T-helper 22 cell (primary cell): Measurements from ENCODE around the gene NOS1.

Experiments used
- DNase-seq: peaks from one replicate; pipeline ENCODE4 v3.0.0-alpha.2; 2020; ENCODE audit warnings: low read depth

The NOS1 gene

DNA sequence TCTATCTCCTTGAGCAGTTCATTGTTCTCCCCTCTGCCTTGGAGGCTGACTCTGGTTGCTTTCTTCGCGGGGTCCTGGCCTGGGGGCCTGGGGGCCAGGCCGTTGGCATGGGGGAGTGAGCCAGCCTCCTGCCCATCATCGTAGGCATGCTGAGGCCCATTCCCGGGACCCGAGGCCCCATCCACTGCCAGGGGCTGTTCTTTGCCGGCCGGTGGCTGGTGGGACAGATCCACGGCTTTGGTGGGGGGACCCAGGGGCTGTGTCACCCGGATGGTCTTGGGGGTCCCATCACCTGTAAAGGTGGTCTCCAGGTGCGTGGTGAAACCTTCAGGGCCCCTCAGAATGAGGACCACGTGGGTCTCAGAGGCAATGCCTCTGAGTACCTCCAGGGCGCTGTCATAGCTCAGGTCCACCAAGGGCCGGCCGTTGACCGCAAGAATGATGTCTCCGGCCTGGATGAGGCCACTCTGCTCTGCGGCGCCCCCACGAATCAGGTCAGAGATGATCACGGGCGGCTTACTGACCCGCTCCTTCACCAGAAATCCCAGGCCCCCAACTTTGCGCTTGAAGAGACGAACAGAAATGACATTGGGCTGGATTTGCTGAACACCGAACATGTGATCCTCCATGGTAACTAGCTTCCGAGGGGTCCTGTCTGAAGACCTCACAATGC lies 30.8 kb downstream of the NOS1 start:
- no peak for DNase-seq

DNA sequence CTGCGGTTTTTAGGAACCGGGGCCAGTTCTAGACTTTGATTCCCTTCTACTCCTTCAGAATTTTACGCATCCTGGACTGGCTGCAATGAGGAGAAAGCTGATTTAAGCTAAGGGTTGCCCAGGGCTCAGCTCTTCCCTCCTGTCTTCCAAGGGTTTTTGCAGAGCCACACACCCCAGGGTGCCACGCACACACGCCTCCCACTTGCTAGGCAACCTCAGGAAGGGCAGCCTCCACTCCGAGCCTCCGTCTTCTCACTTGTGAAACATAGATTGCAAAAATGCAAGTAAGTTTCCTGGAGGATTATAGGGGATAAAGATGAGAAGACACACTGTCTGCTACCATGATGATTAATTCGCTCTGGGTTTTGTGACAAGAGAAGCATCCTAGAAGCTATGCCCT lies 31.7 kb downstream of the NOS1 start:
- no peak for DNase-seq

DNA sequence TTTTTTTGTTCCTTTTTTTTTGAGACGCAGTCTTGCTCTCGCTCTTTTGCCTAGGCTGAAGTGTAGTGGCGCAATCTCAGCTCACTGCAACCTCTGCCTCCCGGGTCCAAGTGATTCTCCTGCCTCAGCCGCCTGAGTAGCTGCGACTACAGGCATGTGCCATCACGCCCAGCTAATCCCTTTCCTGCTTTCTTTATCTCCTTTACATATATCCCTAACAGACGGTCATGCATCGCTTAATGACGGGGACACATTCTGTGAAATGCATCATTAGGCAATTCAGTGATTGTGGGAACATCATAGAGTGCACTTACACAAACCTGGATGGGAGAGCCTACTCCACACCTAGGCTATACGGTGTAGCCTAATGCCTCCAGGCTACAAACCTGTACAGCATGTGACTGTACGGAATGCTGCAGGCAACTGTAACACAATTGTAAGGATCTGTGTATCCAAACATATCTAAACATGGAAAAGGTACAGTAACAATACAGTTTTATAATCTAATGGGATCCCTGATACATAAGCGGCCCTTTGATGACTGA lies 32.8 kb downstream of the NOS1 start:
- no peak for DNase-seq

- no peak for DNase-seq
These were observed 39.0 kb downstream of the NOS1 start for GRCh38 chr12:117322428-117322827.

DNA sequence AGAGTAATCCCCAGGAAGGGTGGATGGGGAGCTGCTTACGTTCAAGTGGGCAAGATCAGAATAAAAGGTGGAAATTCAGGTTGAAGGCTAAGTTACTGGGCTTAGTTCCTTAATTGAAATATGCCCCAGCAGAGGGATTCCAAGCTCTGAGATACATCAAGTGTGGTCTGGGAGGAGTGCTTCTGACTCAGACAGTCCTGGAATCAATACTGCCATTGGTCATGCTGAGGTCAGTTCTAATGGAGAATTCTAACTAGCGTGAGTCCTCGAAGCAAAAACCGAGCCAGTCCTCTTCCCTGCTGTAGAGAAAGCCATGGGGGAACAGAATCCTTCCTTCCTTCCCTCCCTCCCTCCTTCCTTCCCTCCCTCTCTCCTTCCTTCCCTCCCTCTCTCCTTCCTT lies 39.9 kb downstream of the NOS1 start:
- no peak for DNase-seq

DNA sequence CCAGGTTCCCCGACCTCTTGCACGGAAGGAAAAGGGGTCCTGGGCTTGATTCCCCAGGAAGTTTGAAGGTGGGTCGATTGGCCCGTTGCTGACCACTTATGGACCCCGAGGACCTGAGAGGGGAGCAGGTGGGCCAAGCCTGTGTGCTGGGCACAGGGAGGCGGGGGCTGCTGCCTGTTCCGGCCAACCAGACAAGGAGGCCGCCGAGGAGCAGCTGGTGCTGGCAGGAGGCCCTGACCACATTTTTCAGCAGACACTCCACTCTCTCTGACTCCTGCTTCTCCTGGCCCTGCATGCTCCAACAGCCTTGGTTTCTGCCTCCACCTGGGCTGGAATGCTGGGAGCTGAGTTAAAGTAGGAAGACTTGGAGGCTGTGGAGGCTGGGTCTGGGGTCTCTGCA lies 42.8 kb downstream of the NOS1 start:
- no peak for DNase-seq

GRCh38 chr12:117316336-117316735 lies 45.1 kb downstream of the NOS1 start:
- DNase-seq: no peak

DNA sequence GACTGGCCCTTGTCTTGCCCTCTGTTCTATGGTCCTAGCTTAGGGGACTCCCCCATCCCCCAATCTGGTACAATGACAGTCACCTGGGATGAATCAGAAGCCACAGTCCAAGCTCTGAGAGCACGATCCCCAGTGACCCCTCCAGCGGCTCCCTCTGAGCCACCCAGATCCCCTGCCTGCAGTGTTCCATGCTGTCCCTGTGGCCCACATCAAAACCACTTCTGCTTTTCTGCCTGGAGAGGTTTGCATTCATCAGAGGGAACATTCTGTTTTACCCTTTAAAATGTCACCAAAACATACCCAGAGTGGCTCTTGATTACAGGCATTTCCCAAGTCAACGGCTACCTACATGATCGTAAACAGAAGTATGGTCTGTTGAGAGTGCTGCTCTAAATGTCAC lies 47.5 kb downstream of the NOS1 start:
- no peak for DNase-seq

DNA sequence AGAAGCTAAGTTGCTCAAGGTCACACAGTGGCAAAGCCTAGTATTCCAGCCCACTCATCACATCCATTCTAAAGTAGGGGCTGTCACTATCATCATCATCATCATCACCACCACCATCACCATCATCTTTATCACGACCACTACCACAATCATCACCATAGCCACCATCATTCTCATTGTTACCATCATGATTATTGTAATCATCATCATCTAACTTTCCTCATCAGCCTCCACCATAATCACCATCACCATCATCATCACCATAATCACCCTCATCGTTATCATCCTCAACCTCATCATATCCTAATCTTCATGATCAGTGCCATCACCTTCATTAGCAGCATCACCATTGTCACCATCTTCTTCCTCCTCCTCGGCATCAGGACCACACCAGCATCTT lies 48.7 kb downstream of the NOS1 start:
- no peak for DNase-seq

- DNase-seq: no peak
These were observed 52.0 kb downstream of the NOS1 start for GRCh38 chr12:117309276-117309925.

GRCh38 chr12:117300174-117300573 lies 61.3 kb downstream of the NOS1 start:
- no peak for DNase-seq

DNA sequence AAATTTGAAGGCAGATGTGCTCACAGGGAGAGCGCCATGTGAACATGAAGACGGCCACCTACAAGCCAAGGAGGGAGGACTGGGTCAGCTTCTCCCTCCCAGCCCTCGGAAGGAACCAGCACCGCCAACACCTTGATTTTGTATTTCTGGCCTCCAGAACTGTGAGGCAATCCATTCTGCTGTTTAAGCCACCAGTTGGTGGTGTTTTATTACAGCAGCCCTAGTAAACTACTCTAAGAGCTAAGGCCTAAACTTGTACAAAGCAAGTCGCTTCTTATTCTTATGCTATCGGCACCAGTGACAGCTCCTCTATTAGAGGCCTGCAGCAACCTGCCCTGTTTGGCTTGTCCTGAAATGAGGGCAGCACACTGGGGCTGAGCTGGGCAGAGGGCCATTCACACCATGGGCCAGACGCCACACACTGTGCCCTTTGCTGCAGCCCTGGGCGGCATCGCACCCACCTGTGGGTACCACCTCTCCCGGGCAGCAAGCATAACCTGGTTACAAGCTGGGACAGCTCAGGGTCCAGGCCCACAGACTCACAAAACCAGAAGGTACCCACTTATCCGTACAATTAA lies 62.7 kb downstream of the NOS1 start:
- DNase-seq: no peak

DNA sequence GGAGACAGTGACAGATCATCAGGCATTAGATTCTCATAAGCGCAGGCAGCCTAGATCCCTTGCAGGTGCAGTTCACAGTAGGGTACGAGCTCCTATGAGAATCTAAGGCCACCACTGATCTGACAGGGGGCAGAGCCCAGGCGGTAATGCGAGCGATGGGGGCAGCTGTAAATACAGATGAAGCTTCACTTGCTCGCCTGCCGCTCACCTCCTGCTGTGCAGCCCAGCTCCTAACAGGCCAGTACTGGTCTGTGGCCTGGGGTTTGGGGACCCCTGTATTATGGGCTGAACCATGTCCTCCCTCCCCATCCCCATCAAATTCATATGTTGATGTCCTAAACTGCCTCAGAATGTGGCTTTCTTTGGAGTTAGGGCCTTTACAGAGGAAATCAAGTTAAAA lies 63.2 kb downstream of the NOS1 start:
- no peak for DNase-seq

DNA sequence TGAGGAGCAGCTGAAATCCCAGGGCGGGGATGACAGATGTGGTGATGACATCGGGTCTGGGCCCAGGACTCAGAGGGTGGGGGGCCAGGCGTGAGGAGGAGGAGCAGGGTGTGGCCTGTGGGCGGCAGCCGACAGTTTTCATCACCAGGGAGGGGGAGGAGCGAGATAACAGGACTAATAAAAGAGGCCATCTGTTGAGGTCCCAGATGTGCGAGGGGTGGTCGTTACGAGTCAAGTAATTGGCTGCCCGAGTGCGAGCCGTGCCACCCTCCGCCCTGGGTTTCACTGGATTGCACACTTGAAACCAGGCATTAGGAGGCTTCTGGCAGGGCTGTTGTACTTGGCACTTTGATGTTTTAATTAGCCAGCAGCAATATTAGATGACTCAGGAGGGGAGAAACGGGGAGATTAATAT lies 67.2 kb downstream of the NOS1 start:
- no peak for DNase-seq

GRCh38 chr12:117293510-117293909 lies 67.9 kb downstream of the NOS1 start:
- no peak for DNase-seq

DNA sequence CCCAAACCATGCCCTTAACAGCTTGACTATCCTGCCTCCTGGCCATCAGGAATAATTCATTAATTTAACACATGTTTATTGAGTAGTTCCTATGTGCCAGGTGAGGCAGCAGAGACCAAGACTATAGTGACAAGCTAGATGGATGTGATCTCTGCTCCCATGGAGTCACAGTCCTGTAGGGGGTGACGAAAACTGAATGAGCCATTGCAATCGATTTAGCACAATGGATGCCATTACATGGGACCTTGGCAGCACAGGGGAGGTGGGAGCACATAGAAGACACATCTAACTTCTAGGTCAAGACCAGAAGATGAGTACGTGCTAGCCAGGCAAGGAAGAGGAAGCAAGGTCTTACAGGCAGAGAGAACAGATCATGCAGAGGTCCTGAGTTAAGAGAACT lies 68.7 kb downstream of the NOS1 start:
- no peak for DNase-seq

DNA sequence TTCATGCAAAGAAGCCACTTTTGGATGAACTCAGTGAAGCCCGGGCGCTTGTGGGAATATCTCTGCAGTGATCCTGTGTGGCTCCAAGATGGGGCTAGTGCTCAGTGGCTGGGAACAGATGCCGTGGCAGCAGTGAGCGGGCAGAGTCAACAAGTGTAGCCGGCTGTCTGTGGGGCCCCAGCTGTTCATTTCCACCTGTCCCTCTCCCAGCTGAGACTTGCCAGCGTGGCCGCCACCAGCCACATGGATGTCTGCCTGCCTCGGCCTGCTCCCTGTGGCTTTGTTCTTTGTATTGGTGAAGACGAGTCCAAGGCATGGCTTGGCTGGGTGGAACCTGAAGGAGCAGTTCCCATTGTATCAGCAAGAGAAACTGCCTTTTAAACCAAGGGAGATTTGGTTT lies 77.3 kb downstream of the NOS1 start:
- no peak for DNase-seq

DNA sequence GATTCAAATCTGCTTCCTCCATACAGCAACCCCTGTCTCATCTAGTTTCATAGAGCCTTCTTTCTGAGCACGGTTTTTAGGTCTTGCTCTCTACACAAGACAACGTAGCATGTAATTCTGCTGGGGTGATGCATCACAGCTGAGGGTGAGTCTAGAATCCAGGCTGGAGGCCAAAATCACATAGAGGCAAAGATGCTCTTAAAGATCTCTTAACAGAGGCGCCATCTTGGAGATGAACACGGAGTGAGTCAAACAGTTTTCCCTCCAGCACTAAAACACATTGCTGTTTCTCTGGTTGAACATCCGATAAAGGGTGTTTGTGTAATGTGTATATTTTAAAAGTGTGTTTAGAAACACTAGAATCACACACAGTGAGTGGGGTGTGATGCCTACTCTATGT lies 78.9 kb downstream of the NOS1 start:
- DNase-seq: no peak

DNA sequence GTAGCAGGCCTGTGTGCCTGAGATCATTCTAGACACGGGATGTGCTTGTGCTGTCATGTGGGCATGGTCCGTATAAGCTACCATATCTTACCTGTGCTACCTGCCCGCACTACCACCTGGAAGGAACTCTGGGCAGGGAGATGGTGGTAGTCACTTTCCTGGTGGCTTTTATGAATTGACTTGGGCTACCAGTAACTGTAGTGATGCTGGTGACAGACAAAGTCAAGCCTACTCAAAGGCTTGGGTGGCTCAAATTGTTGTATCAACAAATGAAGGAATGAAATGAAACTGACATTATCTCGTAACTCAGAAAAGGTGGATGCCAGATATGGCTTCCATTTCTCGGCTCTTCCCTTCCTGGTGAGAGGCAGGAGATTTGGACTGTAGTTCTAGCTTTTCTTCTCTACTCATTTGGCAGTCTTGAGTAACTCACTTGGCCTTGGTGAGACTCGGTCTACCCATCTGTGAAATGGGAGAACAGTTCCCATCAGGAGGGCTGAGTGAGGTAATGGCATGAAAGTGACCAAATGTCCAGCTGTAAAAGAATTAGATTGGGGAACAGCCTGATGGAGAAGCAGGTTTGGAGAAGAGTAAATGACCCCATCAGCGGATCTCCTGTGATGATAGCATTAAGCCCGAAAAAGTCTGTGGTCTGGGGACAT lies 81.3 kb downstream of the NOS1 start:
- no peak for DNase-seq

- no peak for DNase-seq
These were observed 81.8 kb downstream of the NOS1 start for GRCh38 chr12:117279606-117280005.

- DNase-seq: no peak
These were observed 83.6 kb downstream of the NOS1 start for GRCh38 chr12:117277875-117278274.

- DNase-seq: no peak
These were observed 88.3 kb downstream of the NOS1 start for GRCh38 chr12:117273091-117273490.

GRCh38 chr12:117272690-117273089 lies 88.7 kb downstream of the NOS1 start:
- no peak for DNase-seq
